ENCODE results near the gene NXT2.
"Not testable (repeated sequence)": the region's sequence is repeated elsewhere in the genome, so short reads cannot be mapped to it uniquely, and the experiment has no call there.

The NXT2 gene

DNA sequence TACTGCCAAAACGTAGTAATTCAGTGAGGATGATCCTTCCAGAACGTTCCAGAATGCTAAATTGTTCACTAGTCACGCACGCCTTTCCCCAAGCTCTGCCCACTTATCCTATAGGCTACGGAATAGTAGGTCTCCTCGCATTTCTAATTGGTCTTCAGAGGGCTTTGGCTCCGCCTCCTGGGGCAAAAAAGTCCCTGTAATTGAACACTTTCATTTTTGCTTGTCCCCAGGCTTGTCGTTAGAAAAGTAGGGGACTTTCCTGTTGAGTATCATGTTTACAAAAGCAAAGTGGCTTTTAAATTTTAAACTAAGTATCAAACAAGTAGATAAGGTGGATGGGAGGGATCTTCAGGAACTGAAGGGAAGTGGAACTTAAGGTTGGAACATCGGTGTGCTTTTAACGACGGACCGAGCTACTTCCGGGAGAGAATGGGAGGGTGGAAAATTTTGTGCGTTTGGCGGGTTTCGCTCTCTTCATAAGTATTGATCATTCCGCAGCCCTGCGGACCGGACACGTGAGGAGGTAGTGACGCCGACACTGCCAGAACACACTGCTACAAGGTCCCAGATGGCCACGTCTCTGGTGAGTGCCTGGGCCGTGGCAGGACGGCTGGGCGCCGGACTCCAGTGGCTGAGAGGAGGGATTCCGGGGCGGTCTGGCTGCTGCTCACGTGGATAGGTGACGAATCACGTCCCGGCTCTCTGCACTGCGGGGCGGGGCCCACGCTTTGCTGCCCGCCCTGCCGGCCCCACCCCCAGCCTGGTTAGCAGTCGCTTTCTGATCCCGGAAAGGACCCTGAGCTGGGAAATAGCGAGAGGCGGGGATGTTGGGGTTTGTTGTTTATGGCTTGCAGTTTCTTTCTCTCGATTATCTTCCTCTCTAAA, at the start of gene NXT2:
NXT2 (plus strand) TSS at position 406 of the 885 bp plus-strand sequence; CDS start at position 569, 163 bp downstream.
- peak; percentile 68 to 71 for DNase-seq (ENCODE audit: low read depth in 2 of 2)

DNA sequence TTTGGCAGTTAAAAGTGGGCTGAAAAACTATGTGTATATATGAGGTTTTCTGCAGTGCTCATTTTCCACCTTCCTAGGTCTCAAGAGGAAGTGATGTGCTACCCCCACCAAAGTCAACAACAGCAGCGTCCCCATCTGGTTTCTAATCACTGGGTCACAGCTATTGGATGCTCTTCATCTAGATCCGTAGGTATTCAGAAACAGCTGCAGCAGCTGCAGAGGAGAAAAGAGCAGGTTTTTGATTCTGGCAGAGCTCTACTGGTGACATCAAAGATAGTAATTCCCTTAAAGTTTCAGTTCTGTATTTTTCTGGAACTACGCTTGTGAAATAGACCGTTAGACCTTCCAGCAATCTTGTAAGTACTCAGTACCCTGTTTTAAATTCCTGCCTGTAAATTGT, 49.0 kb upstream of the NXT2 start:
- no peak for DNase-seq (ENCODE audit: low read depth in 2 of 2)

DNA sequence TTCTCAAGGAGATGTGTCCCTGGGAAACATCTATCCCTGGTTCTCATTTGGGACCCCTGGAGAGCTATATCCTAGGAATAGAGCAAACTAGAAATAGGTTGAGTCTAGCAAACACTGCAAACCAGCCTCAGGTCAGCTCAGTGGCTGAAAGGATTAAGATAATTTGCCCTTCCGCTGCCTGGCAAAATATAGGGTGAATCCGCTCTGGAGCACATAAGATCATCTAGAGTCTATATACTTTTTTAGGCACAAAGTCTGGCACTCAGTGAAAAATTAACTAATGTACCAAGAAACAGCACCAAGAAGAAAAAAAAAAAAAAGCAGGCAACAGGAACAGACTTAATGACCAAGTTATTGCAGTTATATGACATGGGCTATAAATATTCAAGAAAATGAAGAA, 47.5 kb upstream of the NXT2 start:
- no peak for DNase-seq (ENCODE audit: low read depth in 2 of 2)

DNA sequence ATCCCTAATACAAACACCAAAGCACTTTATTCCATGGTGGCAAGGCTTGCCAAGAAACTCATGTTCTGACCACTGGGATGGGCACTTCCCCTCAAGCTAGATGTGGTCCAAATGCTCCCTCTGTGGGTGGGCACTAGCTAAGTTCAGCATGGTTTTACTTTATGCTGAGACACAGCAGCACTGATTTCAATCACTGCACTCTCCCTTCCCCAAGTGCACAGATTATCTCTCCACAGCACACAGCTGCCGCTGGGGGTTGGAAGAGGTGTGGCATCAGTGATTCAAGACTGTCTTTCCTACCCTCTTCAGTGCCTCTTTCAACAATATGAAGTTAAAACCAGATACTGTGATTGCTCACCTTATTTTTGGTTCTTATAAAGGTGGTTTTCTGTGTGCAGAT, 38.2 kb upstream of the NXT2 start:
- DNase-seq (ENCODE audit: low read depth in 2 of 2), result no peak

DNA sequence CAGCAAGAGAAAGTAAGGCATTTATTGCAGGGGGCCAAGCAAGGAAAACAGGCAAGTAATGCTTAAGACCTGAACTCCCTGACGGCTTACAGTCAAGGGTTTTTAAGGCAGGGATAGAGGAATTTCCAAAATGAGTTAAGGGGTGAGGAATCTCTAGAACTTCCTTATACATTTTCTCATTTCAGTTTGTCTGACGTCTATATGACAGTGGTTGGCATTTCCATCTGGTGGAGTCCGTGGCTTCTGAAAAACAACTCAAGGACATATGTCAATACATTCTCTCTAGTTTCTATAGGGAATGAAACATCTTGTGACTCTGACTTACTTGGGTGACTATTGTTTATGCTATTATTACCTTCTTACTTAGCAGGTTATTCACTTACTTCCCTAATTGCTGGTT, 35.5 kb upstream of the NXT2 start:
- DNase-seq (ENCODE audit: low read depth in 2 of 2), result no peak

DNA sequence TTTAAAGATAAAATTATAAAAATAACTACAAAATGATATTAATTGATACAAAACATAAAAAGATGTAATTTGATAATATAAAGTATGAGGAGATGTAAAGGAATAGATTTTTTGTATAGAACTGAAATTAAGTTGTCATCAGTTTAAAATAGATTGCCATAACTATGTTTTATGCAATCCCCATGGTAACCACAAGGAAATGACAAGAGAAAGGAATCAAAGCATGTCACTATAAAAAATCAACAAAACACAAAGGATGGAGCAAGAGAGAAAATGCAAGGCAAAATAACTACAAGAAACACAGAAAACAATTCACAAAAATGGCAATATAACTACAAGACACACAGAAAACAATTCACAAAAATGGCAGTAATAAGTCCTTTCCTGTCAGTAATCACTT, 27.7 kb upstream of the NXT2 start:
- no peak for DNase-seq (ENCODE audit: low read depth in 2 of 2)

DNA sequence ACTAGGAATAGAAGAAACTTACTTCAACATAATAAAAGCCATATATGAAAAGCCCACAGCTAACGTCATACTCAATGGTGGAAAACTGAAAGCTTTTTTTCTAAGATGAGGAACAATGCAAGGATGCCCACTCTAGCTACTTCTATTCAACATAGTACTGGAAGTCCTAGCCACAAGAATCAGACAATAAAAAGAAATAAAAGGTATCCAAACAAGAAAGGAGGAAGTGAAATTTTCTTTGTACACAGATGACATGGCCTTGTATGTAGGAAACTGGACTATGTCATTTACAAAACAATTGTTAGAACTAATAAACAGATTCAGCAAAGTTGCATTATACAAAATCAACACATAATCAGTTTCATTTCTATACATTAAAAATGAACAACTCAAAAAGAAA, 25.5 kb upstream of the NXT2 start:
- no peak for DNase-seq (ENCODE audit: low read depth in 2 of 2)

DNA sequence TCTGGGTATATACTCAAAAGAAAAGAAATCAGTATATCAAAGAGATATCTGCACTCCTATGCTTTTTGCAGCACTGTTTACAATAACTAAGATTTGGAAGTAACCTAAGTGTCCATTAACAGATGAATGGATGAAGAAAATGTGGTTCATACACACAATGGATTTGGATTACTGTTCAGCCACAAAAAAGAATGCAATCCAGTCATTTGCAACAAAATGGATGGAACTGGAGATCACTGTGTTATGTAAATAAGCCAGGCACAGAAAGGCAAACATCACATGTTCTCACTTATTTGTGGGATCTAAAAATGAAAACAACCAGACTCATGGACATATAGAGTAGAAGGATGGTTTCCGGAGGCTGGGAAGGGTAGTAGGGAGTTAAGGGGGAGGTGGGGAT, 17.6 kb upstream of the NXT2 start:
- no peak for DNase-seq (ENCODE audit: low read depth in 2 of 2)

DNA sequence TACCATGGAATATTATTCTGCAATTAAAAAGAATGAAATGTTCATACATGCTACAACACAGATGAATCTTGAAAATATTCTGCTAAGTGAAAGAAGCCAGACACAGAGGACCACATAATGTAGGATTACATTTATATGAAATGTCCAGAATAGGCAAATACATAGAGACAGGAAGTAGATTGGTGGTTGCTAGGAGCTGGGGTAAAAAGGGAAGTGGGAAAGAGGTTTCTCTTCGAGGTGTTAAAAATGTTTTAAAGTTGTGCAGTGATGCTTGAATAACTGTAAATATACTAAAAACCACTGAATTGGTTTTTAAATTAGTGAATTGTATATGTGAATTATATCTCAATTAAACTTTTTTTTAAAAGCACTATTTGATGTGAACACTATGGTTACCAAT, 3.6 kb upstream of the NXT2 start:
- no peak for DNase-seq (ENCODE audit: low read depth in 2 of 2)

DNA sequence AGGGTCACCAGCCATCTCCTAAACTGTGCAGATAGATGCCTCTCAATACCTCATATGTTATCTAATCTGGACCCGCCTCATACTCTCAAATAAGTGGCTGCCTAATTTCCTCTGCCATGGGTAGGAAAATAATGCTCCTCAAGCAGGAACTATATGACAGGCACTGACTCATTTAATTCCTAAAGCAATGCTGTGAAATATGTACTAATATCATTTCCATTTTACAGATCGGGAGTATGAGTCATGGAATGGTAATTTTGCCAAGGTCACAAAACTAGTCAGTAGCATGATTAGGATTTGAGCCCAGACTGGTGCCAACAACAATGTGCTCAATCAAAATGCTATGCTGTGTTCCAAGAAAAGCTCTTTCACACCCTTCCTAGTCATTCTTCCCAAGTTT, 3.0 kb upstream of the NXT2 start:
- DNase-seq (ENCODE audit: low read depth in 2 of 2), result no peak

DNA sequence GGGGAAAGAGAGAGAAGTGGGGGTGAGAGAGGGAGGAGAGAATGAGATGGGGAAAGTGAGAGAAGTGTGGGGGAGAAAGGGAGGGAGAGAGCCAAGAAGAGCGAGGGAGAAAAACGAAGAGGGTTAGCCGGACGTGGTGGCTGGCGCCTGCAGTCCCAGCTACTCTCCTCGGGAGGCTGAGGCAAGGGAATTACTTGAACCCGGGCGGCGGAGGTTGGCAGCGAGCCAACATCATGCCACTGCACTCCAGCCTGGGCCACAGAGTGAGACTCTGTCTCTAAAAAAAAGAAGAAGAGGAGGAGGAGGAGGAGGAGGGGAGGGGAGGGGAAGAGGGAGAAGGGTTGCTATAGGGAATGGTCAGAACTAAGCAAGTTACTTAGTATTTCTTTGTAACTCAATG, 1.7 kb upstream of the NXT2 start:
- no peak for DNase-seq (ENCODE audit: low read depth in 2 of 2)

DNA sequence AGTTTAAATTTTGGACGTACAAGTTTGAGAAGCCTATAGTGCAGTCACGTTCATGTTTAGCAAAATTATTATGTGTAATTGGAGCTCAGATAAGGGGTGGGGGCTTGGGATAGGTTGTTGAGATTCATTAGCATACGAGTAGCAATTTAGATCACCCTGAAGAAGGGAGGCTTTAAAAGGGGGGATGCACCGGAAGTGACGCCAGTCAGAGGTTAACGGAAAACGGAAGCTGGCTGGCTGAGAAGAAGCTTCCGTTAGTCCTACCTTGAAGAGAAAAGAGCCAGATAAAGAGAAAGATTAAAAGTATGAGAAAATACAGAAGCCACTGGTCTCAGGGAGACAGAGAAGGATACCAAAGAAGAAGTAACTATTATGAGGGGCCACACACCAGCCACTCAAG, 1.1 kb upstream of the NXT2 start:
- no peak for DNase-seq (ENCODE audit: low read depth in 2 of 2)

DNA sequence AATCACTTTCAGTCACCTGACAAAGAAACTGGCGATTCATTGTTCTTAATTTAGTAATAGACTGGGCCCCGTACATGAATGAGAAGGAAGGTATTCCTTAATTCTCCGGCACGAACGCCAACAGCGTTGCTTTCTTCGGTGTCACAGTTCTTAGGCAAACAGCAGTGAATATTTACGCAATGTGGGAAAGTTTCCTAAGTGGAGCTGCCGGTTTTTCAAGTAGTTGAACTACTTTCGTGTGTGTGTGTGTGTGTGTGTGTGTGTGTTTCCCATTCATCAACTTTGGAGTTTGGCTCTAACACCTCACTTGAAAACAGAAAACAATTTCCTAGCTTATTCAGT, 651 bp downstream of the NXT2 start:
- DNase-seq (ENCODE audit: low read depth in 2 of 2), result no peak

DNA sequence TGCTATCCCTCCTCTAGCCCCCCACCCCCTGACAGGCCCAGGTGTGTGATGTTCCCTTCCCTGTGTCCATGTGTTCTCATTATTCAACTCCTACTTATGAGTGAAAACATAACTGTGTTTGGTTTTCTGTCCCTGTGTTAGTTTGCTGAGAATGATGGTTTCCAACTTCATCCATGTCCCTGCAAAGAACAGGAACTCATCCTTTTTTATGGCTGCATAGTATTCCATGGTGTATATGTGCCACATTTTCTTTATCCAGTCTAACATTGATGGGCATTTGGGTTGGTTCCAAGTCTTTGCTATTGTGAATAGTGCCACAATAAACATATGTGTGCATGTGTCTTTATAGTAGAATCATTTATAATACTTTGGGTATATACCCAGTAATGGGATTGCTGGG, 2.4 kb downstream of the NXT2 start:
- DNase-seq (ENCODE audit: low read depth in 2 of 2), result not testable (repeated sequence)

DNA sequence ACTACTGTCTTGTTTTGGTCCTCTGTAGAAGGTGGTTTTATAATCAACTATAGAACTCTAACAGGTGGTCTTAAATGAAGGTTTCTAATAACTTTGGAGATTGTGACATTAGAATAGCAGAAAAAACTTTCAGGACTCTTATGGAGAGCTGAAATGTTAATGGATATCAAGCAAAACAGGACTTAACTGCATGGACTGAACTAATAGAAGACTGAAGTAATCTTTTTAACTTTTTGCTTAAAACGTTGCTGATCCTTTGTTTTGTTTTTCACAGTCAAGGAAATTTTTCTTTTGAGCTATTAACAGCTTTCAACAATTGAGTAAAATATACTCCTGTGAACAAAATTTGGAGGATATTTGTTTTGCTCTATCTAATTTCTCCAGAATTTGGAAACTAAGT, 17.2 kb downstream of the NXT2 start:
- DNase-seq (ENCODE audit: low read depth in 2 of 2), result no peak

DNA sequence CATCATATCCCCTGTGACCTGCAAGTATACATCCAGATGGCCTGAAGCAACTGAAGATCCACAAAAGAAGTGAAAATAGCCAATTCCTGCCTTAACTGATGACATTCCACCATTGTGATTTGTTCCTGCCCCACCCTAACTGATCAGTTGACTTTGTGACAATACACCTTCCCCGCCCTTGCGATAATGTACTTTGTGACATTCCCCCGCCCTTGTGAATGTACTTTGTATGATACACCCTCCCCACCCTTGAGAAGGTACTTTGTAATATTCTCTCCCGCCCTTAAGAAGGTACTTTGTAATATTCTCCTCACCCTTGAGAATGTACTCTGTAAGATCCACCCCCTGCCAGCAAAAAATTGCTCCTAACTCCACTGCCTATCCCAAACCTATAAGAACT, 39.4 kb downstream of the NXT2 start:
- DNase-seq (ENCODE audit: low read depth in 2 of 2), result not testable (repeated sequence)

DNA sequence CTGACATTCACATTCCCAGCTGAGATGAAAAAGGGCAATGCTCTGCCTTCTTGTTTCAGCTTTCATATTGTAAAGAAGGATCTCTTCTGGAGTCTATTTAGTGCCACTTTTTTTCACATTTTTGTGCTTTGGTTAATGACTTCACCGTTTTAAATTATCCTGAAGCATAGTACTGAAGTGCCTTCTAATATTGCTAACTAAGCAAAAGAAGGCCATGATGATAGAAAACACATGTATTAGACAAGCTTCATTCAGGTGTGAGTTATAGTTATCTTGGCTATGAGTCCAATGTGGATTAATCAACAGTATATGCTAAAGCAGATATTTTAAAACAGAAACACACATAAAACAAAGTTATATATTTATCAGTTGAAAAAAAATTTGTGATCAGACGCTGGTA, 40.4 kb downstream of the NXT2 start:
- no peak for DNase-seq (ENCODE audit: low read depth in 2 of 2)

DNA sequence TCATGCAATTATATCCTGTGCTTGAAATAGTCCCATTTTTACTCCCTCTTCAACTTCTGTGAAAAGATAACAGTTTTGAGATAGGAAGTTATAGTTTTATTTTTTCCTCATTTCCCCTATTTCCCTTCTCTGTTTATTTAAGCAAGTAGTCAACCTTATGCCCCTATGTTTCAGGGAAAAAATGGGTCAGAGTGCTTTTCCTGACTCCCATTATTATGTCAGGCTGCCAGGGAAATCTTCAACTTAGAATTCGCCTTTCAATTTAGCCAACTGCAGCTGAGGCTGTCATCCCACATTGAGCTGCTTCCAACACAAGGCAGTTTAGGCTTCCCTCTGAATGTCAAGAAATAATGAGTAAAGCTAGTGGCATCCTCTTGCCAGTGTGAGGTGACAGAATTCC, 42.3 kb downstream of the NXT2 start:
- DNase-seq (ENCODE audit: low read depth in 2 of 2), result no peak

DNA sequence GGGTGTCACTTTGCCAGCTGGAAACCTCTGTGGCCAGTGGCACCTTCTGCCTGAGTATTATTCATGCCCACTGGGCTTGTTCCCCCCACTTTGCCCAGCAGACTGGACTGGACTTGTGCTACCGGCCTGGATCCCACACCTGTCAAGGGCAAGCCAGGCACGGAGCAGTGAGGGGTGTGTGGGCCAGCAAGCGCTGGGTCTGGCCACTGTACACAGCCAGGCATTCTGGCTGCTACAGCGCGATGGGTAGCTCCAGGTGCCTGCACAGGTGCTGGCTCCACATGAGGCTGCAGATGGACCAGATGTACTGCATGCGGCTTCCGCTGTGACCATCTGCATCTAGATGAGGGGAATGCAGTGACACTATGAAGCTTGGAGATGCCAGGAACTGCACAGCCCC, 48.8 kb downstream of the NXT2 start:
- DNase-seq (ENCODE audit: low read depth in 2 of 2), result no peak

DNA sequence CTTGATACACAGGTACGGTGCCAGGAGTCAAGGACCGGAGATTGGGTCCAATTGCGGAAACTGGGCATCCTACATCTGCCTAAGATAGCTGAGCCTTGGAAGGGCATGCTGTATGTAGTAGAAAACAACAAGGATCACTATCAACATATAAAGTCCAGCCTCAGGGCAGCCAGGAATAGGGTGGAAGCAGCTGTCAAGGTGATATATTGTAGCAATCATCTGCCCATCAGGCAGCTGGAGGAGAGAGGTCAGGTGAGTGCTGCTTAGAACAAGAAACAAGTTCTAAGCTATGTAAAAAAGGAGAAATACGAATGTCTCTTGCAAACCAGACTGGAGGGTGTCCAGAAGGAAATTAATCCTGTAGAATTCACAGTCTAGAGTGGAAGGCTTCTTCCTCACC, 53.5 kb downstream of the NXT2 start:
- no peak for DNase-seq (ENCODE audit: low read depth in 2 of 2)
